IMR-90 (cell line): ENCODE data around the gene ENDOD1. TPM values are rescaled to one million over a fixed set of nuclear protein-coding genes. Genes with fewer than 3 reads are reported as not detected.

Experiments used
- ATAC-seq: fragments of 200-7000 bp; cut with Tn5 transposase; 2 replicates; pipeline ENCODE4 v1.9.1; 2020; ENCODE audit warnings: low read depth, mild to moderate bottlenecking, moderate library complexity
- BruUV-seq: library from RNA; stranded (reverse); fragments of 400-500 nt; replicated peaks from 2 replicates; lab custom pipeline; 2021; lab: Mats Ljungman, UMichigan
- CTCF ChIA-PET: fragments of 300-600 bp; formaldehyde crosslinking; extraction: SDS; loops from one replicate; lab custom pipeline; 2021; ENCODE audit warnings: antibody characterized with exemption; lab: Yijun Ruan, JAX
- POLR2A ChIA-PET: fragments of 300-600 bp; sonication (Branson Sonifier 250); formaldehyde crosslinking; loops from one replicate; lab custom pipeline; 2022; ENCODE audit warnings: antibody characterized with exemption; ENCODE audit not compliant: unreplicated experiment; lab: Charles Lee
- DNase-seq: peaks from one replicate; pipeline ENCODE4 v3.0.0; 2013
- H2AFZ ChIP-seq: replicated peaks from 2 replicates; pipeline ENCODE3; 2013; ENCODE audit warnings: low read length, mild to moderate bottlenecking; ENCODE audit not compliant: poor library complexity
- H2AK5ac ChIP-seq: 2 replicates; pipeline ENCODE4 v1.6.1; 2013; ENCODE audit warnings: low read depth, low read length, inconsistent platforms
- H2AK9ac ChIP-seq: replicated peaks from 2 replicates; pipeline ENCODE3; 2013; ENCODE audit warnings: mild to moderate bottlenecking, low read depth, low read length, moderate library complexity; ENCODE audit not compliant: poor library complexity
- H2BK120ac ChIP-seq: 2 replicates; pipeline ENCODE4 v1.6.1; 2013; ENCODE audit warnings: low read depth, low read length, inconsistent platforms
- H2BK15ac ChIP-seq: 3 replicates; pipeline ENCODE4 v1.6.1; 2013; ENCODE audit warnings: low read depth, low read length, inconsistent platforms
- H2BK20ac ChIP-seq: 2 replicates; pipeline ENCODE4 v1.6.1; 2013; ENCODE audit warnings: low read depth, mild to moderate bottlenecking, inconsistent platforms, low read length, moderate library complexity
- H2BK5ac ChIP-seq: 2 replicates; pipeline ENCODE4 v1.6.1; 2013; ENCODE audit warnings: mild to moderate bottlenecking, low read depth, low read length, inconsistent platforms; ENCODE audit not compliant: poor library complexity, severe bottlenecking
- H3K14ac ChIP-seq: replicated peaks from 2 replicates; pipeline ENCODE4 v1.6.1; 2013; ENCODE audit warnings: low read depth, low read length, inconsistent platforms
- H3K18ac ChIP-seq: 2 replicates; pipeline ENCODE4 v1.6.1; 2013; ENCODE audit warnings: low read depth, low read length, control low read depth
- H3K23ac ChIP-seq: 2 replicates; pipeline ENCODE4 v1.6.1; 2013; ENCODE audit warnings: low read depth, low read length, inconsistent platforms
- H3K27ac ChIP-seq: 2 replicates; pipeline ENCODE4 v1.5.1; 2013; ENCODE audit warnings: mild to moderate bottlenecking, control low read depth, low read length; ENCODE audit not compliant: insufficient read depth
- H3K27me3 ChIP-seq: 2 replicates; pipeline ENCODE4 v1.6.1; 2013; ENCODE audit warnings: low read length; ENCODE audit not compliant: control insufficient read depth, insufficient read depth
- H3K36me3 ChIP-seq: 2 replicates; pipeline ENCODE4 v1.6.1; 2013; ENCODE audit warnings: low read length, mixed read lengths; ENCODE audit not compliant: control insufficient read depth, insufficient read depth
- H3K4ac ChIP-seq: 2 replicates; pipeline ENCODE4 v1.6.1; 2013; ENCODE audit warnings: low read depth, low read length, inconsistent platforms
- H3K4me1 ChIP-seq: 2 replicates; pipeline ENCODE4 v1.6.1; 2013; ENCODE audit warnings: low read length, mixed read lengths; ENCODE audit not compliant: control insufficient read depth, insufficient read depth
- H3K4me2 ChIP-seq: 2 replicates; pipeline ENCODE4 v1.6.1; 2013; ENCODE audit warnings: low read depth, mild to moderate bottlenecking, control low read depth, low read length, moderate library complexity
- H3K4me3 ChIP-seq: 2 replicates; pipeline ENCODE4 v1.5.1; 2013; ENCODE audit warnings: low read depth, mild to moderate bottlenecking, control low read depth, low read length, moderate library complexity; ENCODE audit not compliant: insufficient read depth
- H3K56ac ChIP-seq: 2 replicates; pipeline ENCODE4 v1.6.1; 2013; ENCODE audit warnings: low read length, inconsistent platforms; ENCODE audit not compliant: insufficient read depth; ENCODE audit errors: extremely low read depth
- H3K79me1 ChIP-seq, 2 experiments: 2 replicates each; pipeline ENCODE4 v1.6.1; 2013; ENCODE audit warnings: low read length in 2 of 2, inconsistent platforms in 1 of 2, low read depth in 1 of 2
- H3K9ac ChIP-seq: 2 replicates; pipeline ENCODE4 v1.6.1; 2013; ENCODE audit warnings: low read depth, low read length, control low read depth
- H3K9me1 ChIP-seq: 2 replicates; pipeline ENCODE4 v1.6.1; 2013; ENCODE audit warnings: low read length, inconsistent platforms; ENCODE audit not compliant: insufficient read depth
- H3K9me3 ChIP-seq: 2 replicates; pipeline ENCODE4 v1.6.1; 2013; ENCODE audit warnings: low read length; ENCODE audit not compliant: control insufficient read depth, insufficient read depth
- H4K20me1 ChIP-seq: 2 replicates; pipeline ENCODE4 v1.6.1; 2013; ENCODE audit warnings: low read length, inconsistent platforms; ENCODE audit not compliant: insufficient read depth
- H4K5ac ChIP-seq: 2 replicates; pipeline ENCODE4 v1.6.1; 2013; ENCODE audit warnings: mild to moderate bottlenecking, low read depth, low read length, control low read depth
- H4K8ac ChIP-seq, 2 experiments: 2 replicates each; pipeline ENCODE4 v1.6.1; 2013; ENCODE audit warnings: low read depth in 2 of 2, low read length in 2 of 2, control low read depth in 1 of 2, inconsistent platforms in 1 of 2
- H4K91ac ChIP-seq: 2 replicates; pipeline ENCODE4 v1.6.1; 2013; ENCODE audit warnings: low read depth, low read length, inconsistent platforms; ENCODE audit not compliant: insufficient read depth
- BHLHE40 ChIP-seq: fragments of 150-350 bp; IDR thresholded peaks from 2 replicates; pipeline ENCODE4 v1.6.1; 2016; ENCODE audit warnings: mild to moderate bottlenecking, low read depth, low read length
- CEBPB ChIP-seq: IDR thresholded peaks from 2 replicates; pipeline ENCODE4 v1.6.1; 2012; ENCODE audit warnings: low read depth, low read length, improper control_type of control experiment
- FOS ChIP-seq: fragments of 150-350 bp; IDR thresholded peaks from 2 replicates; pipeline ENCODE4 v1.6.1; 2016; ENCODE audit warnings: low read depth, low read length
- MXI1 ChIP-seq: IDR thresholded peaks from 2 replicates; pipeline ENCODE4 v1.6.1; 2012; ENCODE audit warnings: low read depth, mild to moderate bottlenecking, low read length, moderate library complexity, borderline replicate concordance
- NFE2L2 ChIP-seq: fragments of 150-350 bp; IDR thresholded peaks from 2 replicates; pipeline ENCODE4 v1.6.1; 2016; ENCODE audit warnings: low read depth, mild to moderate bottlenecking, low read length
- POLR2A ChIP-seq: IDR thresholded peaks from 2 replicates; pipeline ENCODE4 v1.6.1; 2012; ENCODE audit warnings: mild to moderate bottlenecking, low read depth, low read length
- RAD21 ChIP-seq: IDR thresholded peaks from 2 replicates; pipeline ENCODE4 v1.6.1; 2012; ENCODE audit warnings: low read length, improper control_type of control experiment
- RCOR1 ChIP-seq: IDR thresholded peaks from 2 replicates; pipeline ENCODE4 v1.6.1; 2012; ENCODE audit warnings: mild to moderate bottlenecking, low read length, improper control_type of control experiment; ENCODE audit not compliant: insufficient replicate concordance
- RFX5 ChIP-seq: IDR thresholded peaks from 2 replicates; pipeline ENCODE4 v1.8.0; 2012; ENCODE audit warnings: low read depth, mild to moderate bottlenecking, low read length, moderate library complexity
- SMC3 ChIP-seq: fragments of 150-350 bp; IDR thresholded peaks from 2 replicates; pipeline ENCODE4 v1.6.1; 2016; ENCODE audit warnings: low read depth, mild to moderate bottlenecking, antibody characterized with exemption, low read length, moderate library complexity
- WGBS, 2 experiments: methylation state at CpG; one replicate each; pipeline versions ENCODE4 v1.1.5 to v1.1.7; 2013; ENCODE audit warnings: missing lambda C conversion rate in 2 of 2; ENCODE audit not compliant: insufficient read length in 1 of 2; ENCODE audit errors: extremely low coverage in 2 of 2; 5-methylcytosine and 5-hydroxymethylcytosine counted together
- dilution Hi-C: fragments of 300-500 bp; cut with HindIII; formaldehyde crosslinking; loops from one replicate; pipeline ENCODE4 v1.14.3; 2018; ENCODE audit warnings: low sequenced_read_pairs; ENCODE audit not compliant: unreplicated experiment
- in situ Hi-C: fragments of 300-500 bp; cut with MboI; formaldehyde crosslinking; loops from 3 replicates; pipeline ENCODE4 v1.14.3; 2019; ENCODE audit warnings: low sequenced_read_pairs, inconsistent platforms, mixed read lengths
- intact Hi-C: fragments of 100-400 bp; cut with micrococcal nuclease; formaldehyde crosslinking; loops from 2 replicates; pipeline ENCODE4 v1.10.0; 2022
- polyA plus RNA-seq, 3 experiments: library from polyadenylated mRNA; depleted of rRNA; stranded (reverse); fragments of >200 nt; gene quantifications; 2 replicates each; pipeline ENCODE4 v1.2.3, GENCODE V29; 2012; ENCODE audit warnings: low replicate concordance in 1 of 3
- total RNA-seq: library from RNA; depleted of rRNA; stranded (reverse); fragments of >200 nt; gene quantifications from 2 replicates; pipeline ENCODE4 v1.2.3, GENCODE V29; 2012
- TF ChIP-seq, protein P1 (sequence below): conservative IDR thresholded peaks from 2 replicates; pipeline ENCODE4 v1.5.1; 2012; ENCODE audit warnings: mild to moderate bottlenecking, low read depth, low read length, improper control_type of control experiment
- TF ChIP-seq, protein P2 (sequence below): fragments of 150-350 bp; IDR thresholded peaks from 2 replicates; pipeline ENCODE4 v1.6.1; 2016; ENCODE audit warnings: low read depth, mild to moderate bottlenecking, low read length, moderate library complexity, borderline replicate concordance

ENDOD1 gene
- total and polyA plus RNA-seq, 2 of the 4 experiments (the other 2 are of a cell fraction), result 7.0 to 17.6 TPM

DNA sequence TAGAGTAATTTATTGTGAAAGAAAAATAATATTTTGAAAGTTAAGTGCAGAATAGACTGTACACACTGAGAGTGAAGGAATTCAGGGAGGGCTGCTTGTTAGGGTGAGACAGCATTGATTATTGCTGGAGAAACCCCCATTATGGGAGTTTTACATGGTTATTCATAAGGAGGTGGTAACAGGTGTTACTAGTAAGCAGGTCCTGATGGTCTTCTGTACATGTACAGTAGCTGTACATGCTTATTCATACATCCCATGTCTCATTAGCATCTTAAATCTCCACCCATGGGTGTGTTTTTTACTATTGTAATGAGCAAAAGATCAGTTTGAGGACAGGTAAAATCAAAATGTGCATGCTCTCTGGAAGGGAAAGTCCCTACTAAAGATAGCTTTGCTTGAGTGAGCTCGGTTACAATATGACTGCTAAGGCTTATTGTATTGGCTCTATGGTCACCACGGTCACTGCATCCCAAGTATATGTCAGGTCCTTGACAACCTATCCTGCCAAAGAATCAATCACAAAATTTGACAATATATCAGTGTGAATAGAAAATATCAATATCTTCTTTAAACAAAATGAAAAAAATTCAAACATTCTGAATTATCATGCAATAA, 34.3 kb upstream of the ENDOD1 start:
- intact Hi-C loops, result no loop called here
- Histone ChIP-seq H3K4ac (no peak overlapping the region), H3K36me3 (no peaks in the 10 kb centered on the region), H4K5ac (no peak overlapping the region), H3K4me2 (no peak overlapping the region), H3K23ac (no peak overlapping the region), H3K56ac (no peak overlapping the region), H3K18ac (no peak overlapping the region), H2BK5ac (no peak overlapping the region), H2BK20ac (no peak overlapping the region), H2BK120ac (no peak overlapping the region), H3K9ac (no peak overlapping the region), H3K27ac (no peak overlapping the region), H3K4me1 (no peaks in the 10 kb centered on the region), H3K79me1 (no peaks in the 10 kb centered on the region), H3K4me3 (no peak overlapping the region), H2AFZ (no peak overlapping the region), H3K9me1 (0 out of 2 replicates have a peak, but pooled peaks cover 3% of the 10 kb centered on the region), H4K91ac (no peak overlapping the region), H2BK15ac (no peak overlapping the region), H3K14ac (no peak overlapping the region), H3K9me3 (no peaks in the 10 kb centered on the region), H3K27me3 (peaks cover 16% of the 10 kb centered on the region), H4K20me1 (no peaks in the 10 kb centered on the region), H4K8ac (no peak overlapping the region), H2AK9ac (no peak overlapping the region), H2AK5ac (no peak overlapping the region)
- ChIA-PET CTCF (interaction anchor here (3.7 kb wide), 1 partner anchor 12 kb away, joined by 16 read pairs; the partner anchor contains the start of gene SRSF8), POLR2A (no interaction called here)
- in situ Hi-C loops, result loop anchor here (25.0 kb wide), 1 partner anchor 1382 kb away; no protein-coding TSS in a partner anchor
- DNase-seq, result no peak
- WGBS, 2 experiments, result no CpG with 5 or more reads among the region's 2 CpGs
- BruUV-seq, result no TSS peak
- ATAC-seq, result no peak
- TF ChIP-seq, protein P1, sequence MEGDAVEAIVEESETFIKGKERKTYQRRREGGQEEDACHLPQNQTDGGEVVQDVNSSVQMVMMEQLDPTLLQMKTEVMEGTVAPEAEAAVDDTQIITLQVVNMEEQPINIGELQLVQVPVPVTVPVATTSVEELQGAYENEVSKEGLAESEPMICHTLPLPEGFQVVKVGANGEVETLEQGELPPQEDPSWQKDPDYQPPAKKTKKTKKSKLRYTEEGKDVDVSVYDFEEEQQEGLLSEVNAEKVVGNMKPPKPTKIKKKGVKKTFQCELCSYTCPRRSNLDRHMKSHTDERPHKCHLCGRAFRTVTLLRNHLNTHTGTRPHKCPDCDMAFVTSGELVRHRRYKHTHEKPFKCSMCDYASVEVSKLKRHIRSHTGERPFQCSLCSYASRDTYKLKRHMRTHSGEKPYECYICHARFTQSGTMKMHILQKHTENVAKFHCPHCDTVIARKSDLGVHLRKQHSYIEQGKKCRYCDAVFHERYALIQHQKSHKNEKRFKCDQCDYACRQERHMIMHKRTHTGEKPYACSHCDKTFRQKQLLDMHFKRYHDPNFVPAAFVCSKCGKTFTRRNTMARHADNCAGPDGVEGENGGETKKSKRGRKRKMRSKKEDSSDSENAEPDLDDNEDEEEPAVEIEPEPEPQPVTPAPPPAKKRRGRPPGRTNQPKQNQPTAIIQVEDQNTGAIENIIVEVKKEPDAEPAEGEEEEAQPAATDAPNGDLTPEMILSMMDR, result no peak
- no peak for TF ChIP-seq NFE2L2
- TF ChIP-seq BHLHE40, result no peak
- TF ChIP-seq CEBPB, result no peak
- no peak for TF ChIP-seq FOS
- no peak for TF ChIP-seq RAD21
- TF ChIP-seq RFX5, result no peak
- no peak for TF ChIP-seq SMC3
- TF ChIP-seq MXI1, result no peak
- TF ChIP-seq POLR2A, result no peak
- no peak for TF ChIP-seq RCOR1
- TF ChIP-seq, protein P2, sequence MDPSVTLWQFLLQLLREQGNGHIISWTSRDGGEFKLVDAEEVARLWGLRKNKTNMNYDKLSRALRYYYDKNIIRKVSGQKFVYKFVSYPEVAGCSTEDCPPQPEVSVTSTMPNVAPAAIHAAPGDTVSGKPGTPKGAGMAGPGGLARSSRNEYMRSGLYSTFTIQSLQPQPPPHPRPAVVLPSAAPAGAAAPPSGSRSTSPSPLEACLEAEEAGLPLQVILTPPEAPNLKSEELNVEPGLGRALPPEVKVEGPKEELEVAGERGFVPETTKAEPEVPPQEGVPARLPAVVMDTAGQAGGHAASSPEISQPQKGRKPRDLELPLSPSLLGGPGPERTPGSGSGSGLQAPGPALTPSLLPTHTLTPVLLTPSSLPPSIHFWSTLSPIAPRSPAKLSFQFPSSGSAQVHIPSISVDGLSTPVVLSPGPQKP, result no peak
- dilution Hi-C loops, result no loop called here
